ENCODE results near the gene SORCS2.

GRCh38 chr4:7754565-7755262 lies 562.4 kb downstream of the SORCS2 start:
- TF ChIP-seq GATA3 (IDR thresholded peaks at IDR 0.05; ENCODE audit: low read depth, low read length) (no peak), GATA2 (IDR thresholded peaks at IDR 0.05; ENCODE audit: low read depth, low read length) (no peak)

Data from SH-SY5Y (cell line).